ENCODE results near the gene NCAPH2. TPM values are rescaled to one million over a fixed set of nuclear protein-coding genes. Genes with fewer than 3 reads are reported as not detected.
"Not testable (repeated sequence)": the region's sequence is repeated elsewhere in the genome, so short reads cannot be mapped to it uniquely, and the experiment has no call there.

Gene NCAPH2
- total and polyA plus RNA-seq, 4 donors: 18.2 to 67.4 (median 33.6) TPM

DNA sequence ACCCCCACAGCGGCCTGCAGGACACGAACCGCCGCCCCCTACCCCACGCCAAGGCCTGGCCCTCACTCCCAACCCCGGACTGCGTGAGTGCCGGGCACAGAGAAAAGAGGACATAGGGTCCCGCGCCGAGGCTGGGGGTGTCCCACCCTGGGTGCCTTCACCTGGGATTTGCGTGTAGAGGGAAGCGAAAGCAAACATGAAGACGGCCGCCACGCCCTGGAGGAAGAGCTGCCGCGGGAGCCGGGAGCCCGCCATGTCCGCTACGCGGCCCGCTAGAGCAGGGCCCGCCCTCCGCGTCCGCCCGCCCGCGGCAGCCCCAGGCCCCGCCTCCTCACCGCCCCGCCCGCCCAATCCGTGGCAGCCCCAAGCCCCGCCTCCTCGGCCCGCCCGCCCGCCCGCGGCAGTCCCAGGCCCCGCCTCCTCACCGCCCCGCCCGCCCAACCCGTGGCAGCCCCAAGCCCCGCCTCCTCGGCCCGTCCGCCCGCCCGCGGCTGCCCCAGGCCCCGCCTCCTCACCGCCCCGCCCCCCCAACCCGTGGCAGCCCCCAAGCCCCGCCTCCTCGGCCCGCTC is 518 bp upstream of the NCAPH2 start, which contains the start of gene LMF2:
Gene LMF2, minus strand, starts transcription at position 282 of the 570 bp plus-strand sequence. Its CDS starts 27 bp downstream, at position 255.
- 1% methylated on average over 26 to 62 of the region's 62 CpGs for WGBS, 2 donors
- intact Hi-C loops (cut with DNase I): loop anchor here (2.0 to 10.0 kb wide), 3 partner anchors 33 to 263 kb away; partner anchors contain the start of genes SBF1 (in 1 of the 2), SYCE3 (in 1 of the 2) and TUBGCP6 (in 1 of the 2)
- Histone ChIP-seq H3K9me3 (ENCODE audit: control insufficient read depth, low read length) (no peaks in the 10 kb centered on the region), H3K27me3 (ENCODE audit: control insufficient read depth in 1 of 2, insufficient read depth in 2 of 2, low read length in 1 of 2) (no peaks in the 10 kb centered on the region), H3K4me3 (ENCODE audit: low read length in 2 of 2) (peak within 1 kb of the TSS; percentile 57 to 87), H3K27ac (ENCODE audit: low read depth in 1 of 2, low read length in 2 of 2) (peak within 1 kb of the TSS; percentile 8 to 86), H3K36me3 (ENCODE audit: control insufficient read depth in 1 of 2, insufficient read depth in 2 of 2, low read length in 1 of 2) (peaks cover 0 to 1% of the 10 kb centered on the region in 2 donors), H3K4me1 (ENCODE audit: control insufficient read depth in 1 of 2, insufficient read depth in 2 of 2, low read length in 2 of 2) (no peaks in the 10 kb centered on the region)
- ATAC-seq (ENCODE audit: low FRiP score) (peak; percentile 90), DNase-seq (peak; percentile 94 to 97)

DNA sequence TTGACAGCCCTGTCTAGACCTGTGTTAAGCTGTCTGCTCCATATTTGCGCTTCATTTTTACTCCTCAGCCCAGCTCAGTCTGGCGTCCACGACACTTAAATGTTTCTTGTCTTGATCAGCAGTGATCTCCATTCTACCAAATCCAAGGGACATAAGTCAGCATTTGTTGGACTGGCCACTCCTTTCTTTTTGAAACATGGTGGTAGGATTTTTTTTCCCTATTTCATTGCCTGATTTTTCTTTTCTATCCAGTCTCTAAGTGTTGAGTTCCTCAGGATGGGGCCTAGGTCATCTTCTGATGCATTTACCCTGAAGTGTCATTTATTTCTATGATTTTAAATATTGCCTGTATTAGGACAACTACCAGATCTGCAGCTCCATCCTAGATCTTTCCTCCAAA is 873 bp downstream of the NCAPH2 start:
- DNase-seq: no peak
- Histone ChIP-seq H3K4me3 (ENCODE audit: low read length in 2 of 2) (peak overlapping the region in 1 of 2 donors; percentile 87), H3K27me3 (ENCODE audit: control insufficient read depth in 1 of 2, insufficient read depth in 2 of 2, low read length in 1 of 2) (no peaks in the 10 kb centered on the region), H3K4me1 (ENCODE audit: control insufficient read depth in 1 of 2, insufficient read depth in 2 of 2, low read length in 2 of 2) (no peaks in the 10 kb centered on the region), H3K27ac (ENCODE audit: low read depth in 1 of 2, low read length in 2 of 2) (no peak overlapping the region), H3K9me3 (ENCODE audit: control insufficient read depth, low read length) (no peaks in the 10 kb centered on the region), H3K36me3 (ENCODE audit: control insufficient read depth in 1 of 2, insufficient read depth in 2 of 2, low read length in 1 of 2) (peaks cover 0 to 1% of the 10 kb centered on the region in 2 donors)
- intact Hi-C loops (cut with DNase I): loop anchor here (1.0 to 10.0 kb wide), 3 partner anchors 16 to 264 kb away; partner anchors contain the start of genes SCO2 (in 2 of the 2), SYCE3 (in 1 of the 2) and TUBGCP6 (in 1 of the 2)
- WGBS, 2 donors: 5 to 7% methylated on average over 3 of the region's 3 CpGs
- no peak for ATAC-seq (ENCODE audit: low FRiP score)

DNA sequence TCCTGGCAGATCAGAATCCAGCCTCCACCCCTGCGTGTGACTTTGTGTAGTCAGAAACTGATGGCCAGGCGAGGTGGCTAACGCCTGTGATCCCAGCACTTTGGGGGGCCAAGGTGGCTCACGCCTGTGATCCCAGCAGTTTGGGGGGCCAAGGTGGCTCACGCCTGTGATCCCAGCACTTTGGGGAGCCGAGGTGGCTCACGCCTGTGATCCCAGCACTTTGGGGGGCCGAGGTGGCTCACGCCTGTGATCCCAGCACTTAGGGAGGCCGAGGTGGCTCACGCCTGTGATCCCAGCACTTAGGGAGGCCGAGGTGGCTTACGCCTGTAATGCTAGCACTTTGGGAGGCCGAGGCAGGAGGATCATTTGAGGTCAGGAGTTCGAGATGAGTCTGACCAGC is 5.2 kb downstream of the NCAPH2 start:
- intact Hi-C loops (cut with DNase I): no loop called here
- Histone ChIP-seq H3K36me3 (ENCODE audit: control insufficient read depth in 1 of 2, insufficient read depth in 2 of 2, low read length in 1 of 2) (no peaks in the 10 kb centered on the region), H3K27ac (ENCODE audit: low read depth in 1 of 2, low read length in 2 of 2) (no peak overlapping the region)

DNA sequence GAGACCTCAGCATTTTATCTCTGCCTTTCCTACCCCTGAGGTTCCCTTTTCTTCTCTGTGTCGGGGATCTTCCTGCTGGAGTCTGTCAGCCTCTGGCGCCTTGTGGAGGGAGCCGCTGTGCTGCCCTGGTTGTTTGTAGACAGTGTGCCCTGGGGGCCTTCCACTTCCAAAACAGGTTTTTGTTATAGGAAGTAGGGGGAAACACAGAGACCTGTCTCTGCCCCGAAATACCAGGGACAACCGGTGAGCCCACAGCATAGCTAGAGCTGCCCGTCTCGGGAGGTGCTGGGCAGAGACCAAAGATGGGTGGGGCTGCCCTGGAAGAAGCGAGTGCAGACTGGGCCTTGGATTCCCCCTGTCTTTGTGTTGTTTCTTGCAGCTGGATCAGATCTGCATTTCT is 8.0 kb downstream of the NCAPH2 start:
- H3K27ac ChIP-seq (ENCODE audit: low read depth in 1 of 2, low read length in 2 of 2): no peak overlapping the region
- no peaks in the 10 kb centered on the region for H3K4me1 ChIP-seq (ENCODE audit: control insufficient read depth in 1 of 2, insufficient read depth in 2 of 2, low read length in 2 of 2)
- H3K36me3 ChIP-seq (ENCODE audit: control insufficient read depth in 1 of 2, insufficient read depth in 2 of 2, low read length in 1 of 2): no peaks in the 10 kb centered on the region
- 88 to 89% methylated on average over 8 of the region's 8 CpGs for WGBS, 2 donors
- no peaks in the 10 kb centered on the region for H3K27me3 ChIP-seq (ENCODE audit: control insufficient read depth in 1 of 2, insufficient read depth in 2 of 2, low read length in 1 of 2)
- H3K4me3 ChIP-seq (ENCODE audit: low read length in 2 of 2): no peak overlapping the region
- no peaks in the 10 kb centered on the region for H3K9me3 ChIP-seq (ENCODE audit: control insufficient read depth, low read length)
- intact Hi-C loops (cut with DNase I): no loop called here
- ATAC-seq (ENCODE audit: low FRiP score) (no peak), DNase-seq (no peak)

More for the DNA sequence above, 5.2 kb downstream of the NCAPH2 start:
- DNase-seq: no peak
- no peak for ATAC-seq (ENCODE audit: low FRiP score)
- 95% methylated on average over 15 of the region's 15 CpGs for WGBS, 2 donors
- Histone ChIP-seq H3K27me3 (ENCODE audit: control insufficient read depth in 1 of 2, insufficient read depth in 2 of 2, low read length in 1 of 2) (no peaks in the 10 kb centered on the region), H3K9me3 (ENCODE audit: control insufficient read depth, low read length) (no peaks in the 10 kb centered on the region), H3K4me1 (ENCODE audit: control insufficient read depth in 1 of 2, insufficient read depth in 2 of 2, low read length in 2 of 2) (no peaks in the 10 kb centered on the region), H3K4me3 (ENCODE audit: low read length in 2 of 2) (no peak overlapping the region)

DNA sequence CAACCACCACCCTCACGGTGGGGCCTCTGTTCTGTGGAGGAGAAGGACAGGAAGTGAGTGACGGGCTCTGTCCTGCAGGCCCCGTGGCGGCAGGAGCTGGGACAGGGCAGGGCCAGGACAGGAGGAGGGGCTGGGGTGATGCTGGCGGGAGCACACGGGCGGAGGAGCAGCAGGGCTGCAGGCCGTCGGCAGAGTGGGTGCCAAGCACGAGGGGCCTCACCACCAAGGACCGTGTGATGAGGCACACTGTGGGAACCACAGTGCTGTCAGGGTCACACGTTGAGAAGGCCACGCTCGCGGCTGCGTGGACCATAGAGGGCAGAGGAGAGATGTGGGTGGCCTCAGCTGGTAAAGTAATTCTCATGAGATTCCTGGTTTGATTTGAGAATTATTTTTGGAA is 8.9 kb downstream of the NCAPH2 start:
- no peak for ATAC-seq (ENCODE audit: low FRiP score)

DNA sequence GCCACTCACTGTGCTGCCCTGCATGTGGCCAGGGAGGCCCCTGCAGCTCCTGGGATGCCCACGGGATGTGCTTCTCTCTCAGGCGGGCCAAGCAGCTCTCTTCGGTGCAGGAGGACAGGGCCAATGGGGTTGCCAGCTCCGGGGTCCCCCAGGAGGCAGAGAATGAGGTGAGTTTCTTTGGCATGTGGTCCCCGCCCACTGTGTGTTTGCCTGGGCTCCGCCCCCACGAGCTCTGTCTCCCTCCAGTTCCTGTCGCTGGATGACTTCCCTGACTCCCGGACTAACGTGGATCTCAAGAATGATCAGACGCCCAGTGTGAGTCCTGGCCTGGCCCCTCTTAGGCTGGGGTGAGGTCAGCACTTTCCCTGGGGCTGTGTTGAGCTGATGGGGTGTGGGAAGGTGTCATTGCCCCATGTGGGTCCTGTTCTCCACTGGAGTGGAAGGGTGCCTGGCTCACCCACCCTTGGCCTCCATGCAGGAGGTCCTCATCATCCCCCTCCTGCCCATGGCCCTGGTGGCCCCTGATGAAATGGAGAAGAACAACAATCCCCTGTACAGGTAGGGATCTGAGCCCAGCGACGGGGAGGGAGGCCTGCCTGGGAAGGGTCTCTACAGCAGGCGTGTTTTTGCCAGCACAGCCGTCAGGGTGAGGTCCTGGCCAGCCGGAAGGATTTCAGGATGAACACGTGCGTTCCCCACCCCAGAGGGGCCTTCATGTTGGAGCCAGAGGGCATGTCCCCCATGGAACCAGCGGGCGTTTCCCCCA is 9.7 kb downstream of the NCAPH2 start:
- ATAC-seq (ENCODE audit: low FRiP score) (no peak), DNase-seq (no peak)
- Histone ChIP-seq H3K4me1 (ENCODE audit: control insufficient read depth in 1 of 2, insufficient read depth in 2 of 2, low read length in 2 of 2) (no peaks in the 10 kb centered on the region), H3K36me3 (ENCODE audit: control insufficient read depth in 1 of 2, insufficient read depth in 2 of 2, low read length in 1 of 2) (no peaks in the 10 kb centered on the region), H3K27ac (ENCODE audit: low read depth in 1 of 2, low read length in 2 of 2) (no peak overlapping the region), H3K4me3 (ENCODE audit: low read length in 2 of 2) (no peak overlapping the region), H3K27me3 (ENCODE audit: control insufficient read depth in 1 of 2, insufficient read depth in 2 of 2, low read length in 1 of 2) (no peaks in the 10 kb centered on the region), H3K9me3 (ENCODE audit: control insufficient read depth, low read length) (no peaks in the 10 kb centered on the region)
- WGBS, 2 donors: 87 to 89% methylated on average over 20 of the region's 20 CpGs
- intact Hi-C loops (cut with DNase I): no loop called here

More for the DNA sequence above, 8.9 kb downstream of the NCAPH2 start:
- H3K36me3 ChIP-seq (ENCODE audit: control insufficient read depth in 1 of 2, insufficient read depth in 2 of 2, low read length in 1 of 2): no peaks in the 10 kb centered on the region
- DNase-seq: no peak
- H3K9me3 ChIP-seq (ENCODE audit: control insufficient read depth, low read length): no peaks in the 10 kb centered on the region
- H3K27me3 ChIP-seq (ENCODE audit: control insufficient read depth in 1 of 2, insufficient read depth in 2 of 2, low read length in 1 of 2): no peaks in the 10 kb centered on the region
- no peak overlapping the region for H3K27ac ChIP-seq (ENCODE audit: low read depth in 1 of 2, low read length in 2 of 2)
- H3K4me1 ChIP-seq (ENCODE audit: control insufficient read depth in 1 of 2, insufficient read depth in 2 of 2, low read length in 2 of 2): no peaks in the 10 kb centered on the region
- 81 to 85% methylated on average over 16 of the region's 16 CpGs for WGBS, 2 donors
- H3K4me3 ChIP-seq (ENCODE audit: low read length in 2 of 2): no peak overlapping the region
- intact Hi-C loops (cut with DNase I): no loop called here

DNA sequence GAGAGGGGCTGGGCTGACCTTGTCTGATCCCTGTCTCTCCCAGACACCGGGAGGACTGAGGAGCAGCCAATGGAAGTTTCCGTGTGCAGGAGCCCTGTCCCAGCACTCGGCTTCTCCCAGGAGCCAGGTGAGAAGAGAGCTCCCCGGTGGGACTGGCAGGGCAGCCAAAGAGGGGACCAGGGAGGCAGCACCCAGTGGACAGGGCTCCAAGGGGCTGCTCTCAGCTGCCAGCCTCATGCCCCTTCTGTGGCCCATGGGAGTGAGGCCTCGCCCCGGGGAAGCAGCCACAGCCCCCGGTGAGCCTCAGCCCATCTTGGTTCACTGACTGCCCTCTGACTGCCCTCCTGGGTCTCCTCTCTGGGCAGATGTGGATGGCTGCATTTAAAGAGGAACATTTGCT is 10.6 kb downstream of the NCAPH2 start:
- no peaks in the 10 kb centered on the region for H3K4me1 ChIP-seq (ENCODE audit: control insufficient read depth in 1 of 2, insufficient read depth in 2 of 2, low read length in 2 of 2)
- H3K4me3 ChIP-seq (ENCODE audit: low read length in 2 of 2): no peak overlapping the region
- H3K27ac ChIP-seq (ENCODE audit: low read depth in 1 of 2, low read length in 2 of 2): no peak overlapping the region
- no peaks in the 10 kb centered on the region for H3K36me3 ChIP-seq (ENCODE audit: control insufficient read depth in 1 of 2, insufficient read depth in 2 of 2, low read length in 1 of 2)
- ATAC-seq (ENCODE audit: low FRiP score): no peak
- DNase-seq: no peak
- 93 to 94% methylated on average over 7 of the region's 7 CpGs for WGBS, 2 donors
- intact Hi-C loops (cut with DNase I): no loop called here
- no peaks in the 10 kb centered on the region for H3K27me3 ChIP-seq (ENCODE audit: control insufficient read depth in 1 of 2, insufficient read depth in 2 of 2, low read length in 1 of 2)
- no peaks in the 10 kb centered on the region for H3K9me3 ChIP-seq (ENCODE audit: control insufficient read depth, low read length)

DNA sequence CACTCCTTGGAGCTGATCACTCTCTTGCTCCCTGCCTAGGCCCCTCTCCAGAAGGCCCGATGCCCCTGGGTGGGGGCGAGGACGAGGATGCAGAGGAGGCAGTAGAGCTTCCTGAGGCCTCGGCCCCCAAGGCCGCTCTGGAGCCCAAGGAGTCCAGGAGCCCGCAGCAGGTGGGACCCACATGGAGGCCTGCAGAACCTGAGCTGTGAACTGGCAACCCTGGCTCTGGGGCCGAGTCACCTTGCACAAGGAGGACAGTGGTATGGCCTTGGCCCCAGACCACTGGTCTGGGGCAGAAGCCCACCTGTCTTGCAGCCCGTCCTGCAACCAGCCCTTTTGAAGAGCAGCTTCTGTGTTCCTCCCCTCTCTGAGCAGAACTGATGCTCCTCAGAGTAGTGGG is 11.1 kb downstream of the NCAPH2 start:
- Histone ChIP-seq H3K9me3 (ENCODE audit: control insufficient read depth, low read length) (no peaks in the 10 kb centered on the region), H3K27me3 (ENCODE audit: control insufficient read depth in 1 of 2, insufficient read depth in 2 of 2, low read length in 1 of 2) (no peaks in the 10 kb centered on the region), H3K4me1 (ENCODE audit: control insufficient read depth in 1 of 2, insufficient read depth in 2 of 2, low read length in 2 of 2) (no peaks in the 10 kb centered on the region), H3K4me3 (ENCODE audit: low read length in 2 of 2) (no peak overlapping the region), H3K36me3 (ENCODE audit: control insufficient read depth in 1 of 2, insufficient read depth in 2 of 2, low read length in 1 of 2) (no peaks in the 10 kb centered on the region), H3K27ac (ENCODE audit: low read depth in 1 of 2, low read length in 2 of 2) (no peak overlapping the region)
- no peak for ATAC-seq (ENCODE audit: low FRiP score)
- WGBS, 2 donors: 96% methylated on average over 8 of the region's 8 CpGs
- DNase-seq: no peak
- intact Hi-C loops (cut with DNase I): no loop called here

DNA sequence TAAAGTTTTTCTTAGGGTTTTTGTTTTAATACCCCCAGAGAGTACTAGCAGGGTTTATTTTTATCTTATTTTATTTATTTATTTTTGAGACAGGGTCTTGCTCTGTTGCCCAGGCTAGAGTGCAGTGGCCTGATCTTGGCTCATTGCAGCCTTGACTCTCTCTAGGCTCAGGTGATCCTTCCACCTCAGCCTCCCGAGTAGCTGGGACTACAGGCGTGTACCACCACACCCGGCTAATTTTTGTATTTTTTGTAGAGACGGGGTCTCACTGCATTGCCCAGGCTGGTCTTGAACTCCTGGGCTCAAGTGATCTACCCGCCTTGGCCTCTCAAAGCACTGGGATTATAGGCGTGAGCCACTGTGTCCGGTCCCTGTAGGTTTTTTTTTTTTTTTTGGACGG is 12.2 kb downstream of the NCAPH2 start:
- H3K36me3 ChIP-seq (ENCODE audit: control insufficient read depth in 1 of 2, insufficient read depth in 2 of 2, low read length in 1 of 2); ATAC-seq (ENCODE audit: low FRiP score); intact Hi-C loops (cut with DNase I): not testable (repeated sequence)

More for the DNA sequence above, 12.2 kb downstream of the NCAPH2 start:
- H3K27ac ChIP-seq (ENCODE audit: low read depth in 1 of 2, low read length in 2 of 2); H3K4me1 ChIP-seq (ENCODE audit: control insufficient read depth in 1 of 2, insufficient read depth in 2 of 2, low read length in 2 of 2); H3K27me3 ChIP-seq (ENCODE audit: control insufficient read depth in 1 of 2, insufficient read depth in 2 of 2, low read length in 1 of 2); H3K4me3 ChIP-seq (ENCODE audit: low read length in 2 of 2); H3K9me3 ChIP-seq (ENCODE audit: control insufficient read depth, low read length); DNase-seq: not testable (repeated sequence)
- WGBS, 2 donors: 94 to 95% methylated on average over 8 of the region's 8 CpGs

All from aorta (tissue), 5 donors.